ENCODE data around the gene TEX38. TPM values are rescaled to one million over a fixed set of nuclear protein-coding genes. Genes with fewer than 3 reads are reported as not detected.
"Not testable (repeated sequence)": the region's sequence is repeated elsewhere in the genome, so short reads cannot be mapped to it uniquely, and the experiment has no call there.

Gene TEX38
- total RNA-seq, 2 experiments from 2014 or later, result not detected

- intact Hi-C loops (cut with DNase I, micrococcal nuclease), result loop anchor here (5.0 to 10.0 kb wide), 7 partner anchors 51 to 1756 kb away; partner anchors contain the start of genes MOB3C (in 2 of the 2), ATPAF1 (in 1 of the 2), MKNK1 (in 1 of the 2) and NSUN4 (in 1 of the 2)
- no peak for DNase-seq
- Histone ChIP-seq H3K9me3 (ENCODE audit: control insufficient read depth in 1 of 2, insufficient read depth in 1 of 2, low read length in 2 of 2) (no peaks in the 10 kb centered on the region), H3K27me3 (ENCODE audit: control insufficient read depth in 1 of 2, insufficient read depth in 2 of 2, low read length in 2 of 2) (no peaks in the 10 kb centered on the region), H3K27ac (ENCODE audit: low read depth in 1 of 2, low read length in 2 of 2) (peak overlapping the region; percentile 25 to 48), H3K4me1 (ENCODE audit: insufficient read depth, low read length) (peaks cover 29% of the 10 kb centered on the region), H3K36me3 (ENCODE audit: insufficient read depth, low read length) (peaks cover 26% of the 10 kb centered on the region), H3K4me3 (ENCODE audit: low read length) (peak overlapping the region; percentile 81)
- Mint-ChIP-seq H3K27me3 (no peaks in the 10 kb centered on the region), H3K4me1 (ENCODE audit: low read depth) (peaks cover 55% of the 10 kb centered on the region), H3K27ac (peak overlapping the region; percentile 85), H3K9me3 (no peaks in the 10 kb centered on the region), H3K4me3 (peak overlapping the region; percentile 93), H3K36me3 (ENCODE audit: low read depth) (peaks cover 55% of the 10 kb centered on the region)
- ChIA-PET CTCF (interaction anchor here (0.7 to 1.4 kb wide), 3 partner anchors 16 to 114 kb away, joined by 3 read pairs; partner anchors contain the start of gene MKNK1), POLR2A (interaction anchor here (0.9 to 2.8 kb wide), 9 partner anchors 8 to 114 kb away, joined by 3 to 13 read pairs (median 4); partner anchors contain the start of genes ATPAF1, MKNK1 and MOB3C)
- no peak for ATAC-seq (ENCODE audit: poor library complexity)
- TF ChIP-seq, protein P1, sequence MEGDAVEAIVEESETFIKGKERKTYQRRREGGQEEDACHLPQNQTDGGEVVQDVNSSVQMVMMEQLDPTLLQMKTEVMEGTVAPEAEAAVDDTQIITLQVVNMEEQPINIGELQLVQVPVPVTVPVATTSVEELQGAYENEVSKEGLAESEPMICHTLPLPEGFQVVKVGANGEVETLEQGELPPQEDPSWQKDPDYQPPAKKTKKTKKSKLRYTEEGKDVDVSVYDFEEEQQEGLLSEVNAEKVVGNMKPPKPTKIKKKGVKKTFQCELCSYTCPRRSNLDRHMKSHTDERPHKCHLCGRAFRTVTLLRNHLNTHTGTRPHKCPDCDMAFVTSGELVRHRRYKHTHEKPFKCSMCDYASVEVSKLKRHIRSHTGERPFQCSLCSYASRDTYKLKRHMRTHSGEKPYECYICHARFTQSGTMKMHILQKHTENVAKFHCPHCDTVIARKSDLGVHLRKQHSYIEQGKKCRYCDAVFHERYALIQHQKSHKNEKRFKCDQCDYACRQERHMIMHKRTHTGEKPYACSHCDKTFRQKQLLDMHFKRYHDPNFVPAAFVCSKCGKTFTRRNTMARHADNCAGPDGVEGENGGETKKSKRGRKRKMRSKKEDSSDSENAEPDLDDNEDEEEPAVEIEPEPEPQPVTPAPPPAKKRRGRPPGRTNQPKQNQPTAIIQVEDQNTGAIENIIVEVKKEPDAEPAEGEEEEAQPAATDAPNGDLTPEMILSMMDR (IDR thresholded peaks at IDR 0.05), result no peak
Measured at GRCh38 chr1:46718340-46718726, 46.7 kb downstream of the TEX38 start.

DNA sequence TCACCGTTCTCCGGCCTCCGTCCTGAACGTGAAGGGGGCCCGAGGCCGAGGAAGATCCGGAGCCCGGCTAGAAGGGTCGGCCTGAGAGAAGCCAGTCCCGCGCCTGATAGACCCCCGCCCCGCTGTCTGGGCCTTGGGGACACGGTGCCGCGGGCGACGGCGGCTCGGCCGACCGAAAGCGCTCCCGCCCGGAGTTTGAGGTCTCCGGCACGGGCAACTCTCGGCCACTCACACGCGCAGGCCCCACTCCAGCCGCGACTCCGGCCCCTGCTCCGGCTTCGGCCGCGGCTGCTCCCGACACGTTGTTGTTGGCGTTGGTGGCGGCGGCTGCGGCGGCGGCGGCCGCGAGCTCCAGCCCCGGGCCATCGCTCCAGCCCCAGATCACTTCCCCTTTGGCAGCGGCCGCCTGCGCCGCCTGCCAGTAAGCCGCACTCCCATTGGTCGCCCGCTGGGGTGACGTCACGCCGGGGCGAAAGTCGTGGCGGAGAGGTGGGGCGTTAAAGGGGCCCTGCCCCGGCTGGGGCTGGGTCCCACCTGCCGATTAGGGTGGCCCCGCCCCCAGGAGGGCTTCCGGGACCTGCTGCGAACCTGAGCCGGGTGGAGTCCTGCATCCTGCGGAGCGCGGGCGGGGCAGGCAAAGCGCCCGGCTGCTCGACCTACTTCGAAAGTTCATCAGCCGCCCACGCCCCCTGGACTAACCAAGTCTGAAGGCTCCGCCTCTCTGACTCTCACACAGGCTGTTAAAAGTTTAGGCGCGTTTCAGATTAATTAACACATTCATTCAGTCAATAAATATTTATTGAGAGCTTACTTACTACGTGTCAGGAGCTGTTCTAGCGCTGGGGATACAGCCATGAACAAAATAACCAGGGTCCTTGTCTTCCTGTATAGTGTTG is 47.3 kb downstream of the TEX38 start, which contains the start of gene EFCAB14:
EFCAB14 (minus strand) TSS at position 388 of the 896 bp plus-strand sequence. CDS start 1,027 bp downstream, outside the sequence.
- H3K4me1 Mint-ChIP-seq (ENCODE audit: low read depth), result peaks cover 51% of the 10 kb centered on the region
- TF ChIP-seq, protein P1 (IDR thresholded peaks at IDR 0.05), result no peak
- no peaks in the 10 kb centered on the region for H3K27me3 Mint-ChIP-seq
- ATAC-seq (ENCODE audit: poor library complexity) (peak; percentile 99), DNase-seq (peak; percentile 97 to 100 (median 99))
- Histone ChIP-seq H3K27me3 (ENCODE audit: control insufficient read depth in 1 of 2, insufficient read depth in 2 of 2, low read length in 2 of 2) (no peaks in the 10 kb centered on the region), H3K9me3 (ENCODE audit: control insufficient read depth in 1 of 2, insufficient read depth in 1 of 2, low read length in 2 of 2) (no peaks in the 10 kb centered on the region), H3K27ac (ENCODE audit: low read depth in 1 of 2, low read length in 2 of 2) (peak within 1 kb of the TSS; percentile 66 to 67), H3K4me3 (ENCODE audit: low read length) (peak within 1 kb of the TSS; percentile 81), H3K36me3 (ENCODE audit: insufficient read depth, low read length) (peaks cover 20% of the 10 kb centered on the region), H3K4me1 (ENCODE audit: insufficient read depth, low read length) (peaks cover 29% of the 10 kb centered on the region)
- ChIA-PET POLR2A (interaction anchor here (0.6 to 2.8 kb wide), 10 partner anchors 9 to 114 kb away, joined by 3 to 13 read pairs (median 4); partner anchors contain the start of genes ATPAF1, MKNK1 and MOB3C), CTCF (interaction anchor here (0.7 to 1.4 kb wide), 3 partner anchors 17 to 115 kb away, joined by 3 read pairs; partner anchors contain the start of gene MKNK1)
- no peaks in the 10 kb centered on the region for H3K9me3 Mint-ChIP-seq
- H3K4me3 Mint-ChIP-seq, result peak within 1 kb of the TSS; percentile 93
- intact Hi-C loops (cut with DNase I, micrococcal nuclease), result loop anchor here (1.0 to 10.0 kb wide), 9 partner anchors 51 to 1756 kb away; partner anchors contain the start of genes ATPAF1 (in 2 of the 2), MKNK1 (in 2 of the 2), MOB3C (in 2 of the 2) and NSUN4 (in 1 of the 2)
- H3K27ac Mint-ChIP-seq, result peak within 1 kb of the TSS; percentile 85
- H3K36me3 Mint-ChIP-seq (ENCODE audit: low read depth), result peaks cover 49% of the 10 kb centered on the region

- TF ChIP-seq, protein P1 (IDR thresholded peaks at IDR 0.05), result no peak
- ATAC-seq (ENCODE audit: poor library complexity) (no peak), DNase-seq (peak in 2 of 14 experiments; percentile 19 to 22)
- Histone ChIP-seq H3K4me1 (ENCODE audit: insufficient read depth, low read length) (peaks cover 29% of the 10 kb centered on the region), H3K27me3 (ENCODE audit: control insufficient read depth in 1 of 2, insufficient read depth in 2 of 2, low read length in 2 of 2) (no peaks in the 10 kb centered on the region), H3K4me3 (ENCODE audit: low read length) (peak overlapping the region; percentile 41), H3K9me3 (ENCODE audit: control insufficient read depth in 1 of 2, insufficient read depth in 1 of 2, low read length in 2 of 2) (no peaks in the 10 kb centered on the region), H3K36me3 (ENCODE audit: insufficient read depth, low read length) (peaks cover 13% of the 10 kb centered on the region), H3K27ac (ENCODE audit: low read depth in 1 of 2, low read length in 2 of 2) (peak overlapping the region; percentile 66 to 67)
- Mint-ChIP-seq H3K9me3 (no peaks in the 10 kb centered on the region), H3K27ac (peak overlapping the region; percentile 85), H3K4me1 (ENCODE audit: low read depth) (peaks cover 45% of the 10 kb centered on the region), H3K36me3 (ENCODE audit: low read depth) (peaks cover 41% of the 10 kb centered on the region), H3K27me3 (no peaks in the 10 kb centered on the region), H3K4me3 (peak overlapping the region; percentile 93)
- intact Hi-C loops (cut with DNase I, micrococcal nuclease), result loop anchor here (1.0 to 10.0 kb wide), 10 partner anchors 51 to 1755 kb away; partner anchors contain the start of genes ATPAF1 (in 2 of the 2), MKNK1 (in 2 of the 2), MOB3C (in 2 of the 2) and FOXD2 (in 1 of the 2)
- POLR2A ChIA-PET, result interaction anchor here (0.6 to 2.8 kb wide), 6 partner anchors 10 to 115 kb away, joined by 3 to 13 read pairs (median 4); partner anchors contain the start of genes MKNK1 and MOB3C
- CTCF ChIA-PET, result interaction anchor here (1.4 kb wide), 1 partner anchor 52 kb away, joined by 3 read pairs; no protein-coding TSS in a partner anchor
Measured at GRCh38 chr1:46719689-46720088, 48.0 kb downstream of the TEX38 start.

GRCh38 chr1:46720319-46720718 is 48.7 kb downstream of the TEX38 start:
- H3K27me3 ChIP-seq (ENCODE audit: control insufficient read depth in 1 of 2, insufficient read depth in 2 of 2, low read length in 2 of 2); H3K36me3 ChIP-seq (ENCODE audit: insufficient read depth, low read length); H3K4me3 ChIP-seq (ENCODE audit: low read length); H3K27me3 Mint-ChIP-seq; CTCF ChIA-PET; H3K27ac ChIP-seq (ENCODE audit: low read depth in 1 of 2, low read length in 2 of 2); DNase-seq; H3K9me3 ChIP-seq (ENCODE audit: control insufficient read depth in 1 of 2, insufficient read depth in 1 of 2, low read length in 2 of 2); H3K9me3 Mint-ChIP-seq; ATAC-seq (ENCODE audit: poor library complexity): not testable (repeated sequence)
- H3K4me1 ChIP-seq (ENCODE audit: insufficient read depth, low read length), result peaks cover 34% of the 10 kb centered on the region
- peak overlapping the region; percentile 14 for H3K4me3 Mint-ChIP-seq
- H3K4me1 Mint-ChIP-seq (ENCODE audit: low read depth), result peaks cover 43% of the 10 kb centered on the region
- H3K27ac Mint-ChIP-seq, result peak overlapping the region; percentile 6
- intact Hi-C loops (cut with DNase I, micrococcal nuclease), result loop anchor here in 1 of 2 experiments (10.0 kb wide), 1 partner anchor 714 kb away; the partner anchor contains the start of gene FOXD2
- H3K36me3 Mint-ChIP-seq (ENCODE audit: low read depth), result peaks cover 35% of the 10 kb centered on the region
- POLR2A ChIA-PET, result interaction anchor here (2.8 kb wide), 1 partner anchor 104 kb away, joined by 13 read pairs; the partner anchor contains the start of gene MOB3C

Measured in CD4-positive, alpha-beta T cell (primary cell).